RCC 7860 (cell line): ENCODE data around the gene DNM2.
A peak's percentile ranks its signal among the peaks of the same experiment; 100 is the strongest.
"Not testable (repeated sequence)": the region's sequence is repeated elsewhere in the genome, so short reads cannot be mapped to it uniquely, and the experiment has no call there.

Source experiments
- DNase-seq: peaks from one replicate; pipeline ENCODE4 v3.0.0-alpha.2; 2015; ENCODE audit warnings: low spot score
- FAIRE-seq: peaks from 2 replicates; lab custom pipeline; 2012; peaks lifted over from hg19 to GRCh38; lab: Jason Lieb, UNC

The DNM2 gene

DNA sequence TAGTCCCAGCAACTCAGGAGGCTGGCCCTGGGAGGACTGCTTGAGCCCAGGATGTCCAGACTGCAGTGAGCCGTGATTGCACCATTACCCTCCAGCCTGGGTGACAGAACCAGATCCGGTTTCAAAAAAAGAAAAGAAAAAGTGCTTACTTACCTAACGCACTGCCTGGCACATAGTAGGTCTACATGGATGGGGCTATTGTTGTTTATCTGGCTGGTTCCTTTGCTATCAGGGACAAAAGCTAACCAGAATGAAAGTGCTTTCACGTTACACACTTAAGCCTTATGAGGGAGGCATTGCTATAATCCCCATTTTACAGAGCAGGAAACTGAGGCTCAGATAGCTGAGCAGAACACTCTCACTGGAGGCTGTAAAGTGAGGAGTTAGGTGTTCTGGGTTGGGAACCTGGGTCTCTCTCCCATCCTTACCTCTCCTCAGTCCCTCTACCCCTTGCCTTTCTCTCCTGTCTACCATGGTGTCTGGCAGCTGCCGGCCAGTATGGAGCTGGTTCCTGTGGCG is 2.8 kb downstream of the DNM2 start:
- no peak for FAIRE-seq
- DNase-seq: no peak

DNA sequence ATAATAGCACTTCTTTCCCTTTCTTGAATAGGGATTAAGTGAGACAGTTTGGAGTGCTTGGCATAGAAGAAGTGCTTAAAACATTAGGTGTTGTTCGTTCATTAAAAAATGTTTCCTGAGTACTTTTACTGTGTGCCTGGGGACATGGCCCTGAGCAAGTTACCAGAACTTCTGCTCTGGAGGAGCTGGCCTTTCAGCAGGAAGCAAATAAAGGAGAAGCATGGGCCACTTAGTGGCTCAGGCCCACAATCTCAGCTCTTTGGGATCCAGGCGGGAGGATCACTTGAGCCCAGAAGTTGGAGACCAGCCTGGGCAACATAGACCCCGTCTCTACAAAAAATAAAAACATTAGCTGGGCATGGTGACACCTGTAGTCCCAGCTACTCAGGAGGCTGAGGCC is 5.7 kb downstream of the DNM2 start:
- DNase-seq (no peak), FAIRE-seq (no peak)

DNA sequence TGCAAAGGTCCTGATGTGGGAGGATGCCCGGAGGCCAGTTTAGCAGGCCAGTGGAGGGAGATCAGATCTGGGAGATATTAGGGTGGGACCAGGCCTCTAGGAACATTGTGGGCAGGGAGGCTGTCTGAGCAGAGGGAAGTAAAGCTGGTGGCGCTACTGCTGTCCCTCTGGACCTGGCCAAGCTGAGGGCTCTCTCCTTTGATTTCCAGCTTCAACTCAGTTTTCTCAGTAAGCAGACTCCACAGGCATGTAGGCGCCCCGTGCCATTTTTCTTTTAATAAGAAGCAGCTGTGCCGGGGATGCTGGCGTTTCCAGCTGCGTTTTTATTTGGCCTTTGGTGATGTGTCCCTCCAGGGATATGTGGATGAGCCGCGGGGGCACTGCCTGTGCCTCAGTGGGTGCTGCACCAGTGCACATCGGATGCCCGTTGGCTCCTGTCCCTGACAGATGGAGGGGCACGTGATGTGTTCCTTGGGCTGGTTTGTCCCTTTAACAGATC is 6.7 kb downstream of the DNM2 start:
- DNase-seq: no peak
- no peak for FAIRE-seq

DNA sequence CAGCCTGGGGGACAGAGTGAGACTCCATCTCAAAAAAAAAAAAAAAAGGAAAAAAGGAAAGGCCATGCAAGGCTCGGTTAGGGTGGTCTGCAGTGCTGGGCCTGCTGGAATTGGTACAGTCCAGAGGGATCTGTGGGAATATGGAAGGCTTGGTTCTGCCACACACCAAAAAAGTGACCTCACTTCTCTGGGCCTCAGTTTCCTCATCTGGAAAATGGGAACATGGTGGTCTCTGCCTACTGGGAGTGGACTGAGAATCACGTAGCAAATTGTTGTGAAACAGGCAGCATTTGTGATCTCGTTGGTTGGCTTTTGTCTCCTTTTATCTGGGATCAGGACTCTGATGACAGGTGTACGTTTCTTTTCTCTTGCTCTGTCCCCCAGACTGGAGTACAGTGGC is 7.5 kb downstream of the DNM2 start:
- DNase-seq (no peak), FAIRE-seq (no peak)

DNA sequence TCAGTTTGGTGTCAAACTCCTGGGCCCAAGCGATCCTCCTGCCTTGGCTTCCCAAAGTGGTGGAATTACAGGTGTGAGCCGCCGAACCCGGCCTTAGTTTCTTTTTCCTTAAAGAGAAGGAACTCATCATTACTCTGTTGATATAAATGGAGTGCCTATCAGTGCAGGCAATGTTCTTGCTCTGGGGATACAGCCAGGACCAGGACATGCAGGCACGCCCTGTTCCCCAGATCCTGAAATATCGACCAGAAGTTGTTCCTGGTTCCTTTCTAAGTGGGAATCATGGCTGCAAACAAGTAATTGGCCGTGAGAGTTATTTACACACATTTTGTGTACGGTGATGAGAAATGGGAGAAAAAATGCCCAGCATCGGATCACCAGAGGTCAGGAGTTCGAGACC is 8.4 kb downstream of the DNM2 start:
- FAIRE-seq (no peak), DNase-seq (no peak)

DNA sequence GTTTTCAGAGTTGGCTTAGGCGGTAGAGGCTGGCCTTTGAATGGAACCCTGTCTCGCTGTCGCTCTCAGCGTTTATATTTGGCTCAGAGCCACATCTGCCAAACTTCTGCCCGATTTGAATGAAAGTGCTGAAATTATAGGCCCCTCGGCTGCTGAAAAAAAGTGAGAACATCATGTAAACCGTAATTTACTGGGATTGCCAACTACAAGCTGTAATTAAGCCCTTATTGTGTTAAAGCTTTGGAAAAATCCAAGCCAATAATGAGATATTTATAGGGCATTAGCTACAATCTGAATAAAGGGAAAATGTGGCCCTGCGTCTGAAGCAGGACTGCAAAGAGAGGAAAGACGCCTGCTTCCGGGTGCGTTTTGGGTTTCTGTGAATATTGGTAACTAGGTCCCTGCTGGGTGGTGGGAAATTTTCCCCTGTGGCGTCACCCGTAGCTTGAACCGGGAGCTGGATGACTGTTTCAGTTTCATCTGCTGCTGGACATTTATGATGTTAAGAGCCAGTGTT is 9.9 kb downstream of the DNM2 start:
- FAIRE-seq (no peak), DNase-seq (no peak)

DNA sequence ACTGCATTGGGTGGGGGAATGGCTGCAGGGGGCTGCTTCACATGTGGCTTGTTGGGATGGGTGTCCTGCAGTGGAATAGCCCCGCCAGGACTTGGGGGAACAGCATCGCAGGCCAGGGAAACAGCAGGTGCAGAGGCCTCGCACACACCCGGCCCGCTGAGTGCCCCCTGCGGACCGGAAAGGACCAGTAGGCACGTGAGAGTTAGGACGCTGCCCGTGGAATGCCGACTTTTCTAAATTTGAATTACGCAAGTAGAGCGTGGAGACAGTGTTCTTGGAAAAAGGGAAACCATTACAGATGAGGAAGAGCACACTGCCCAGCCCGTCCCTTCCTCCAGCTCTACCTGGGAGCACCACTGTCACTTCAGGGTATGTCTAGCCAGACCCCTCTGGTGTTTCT is 11.5 kb downstream of the DNM2 start:
- FAIRE-seq (no peak), DNase-seq (no peak)

DNA sequence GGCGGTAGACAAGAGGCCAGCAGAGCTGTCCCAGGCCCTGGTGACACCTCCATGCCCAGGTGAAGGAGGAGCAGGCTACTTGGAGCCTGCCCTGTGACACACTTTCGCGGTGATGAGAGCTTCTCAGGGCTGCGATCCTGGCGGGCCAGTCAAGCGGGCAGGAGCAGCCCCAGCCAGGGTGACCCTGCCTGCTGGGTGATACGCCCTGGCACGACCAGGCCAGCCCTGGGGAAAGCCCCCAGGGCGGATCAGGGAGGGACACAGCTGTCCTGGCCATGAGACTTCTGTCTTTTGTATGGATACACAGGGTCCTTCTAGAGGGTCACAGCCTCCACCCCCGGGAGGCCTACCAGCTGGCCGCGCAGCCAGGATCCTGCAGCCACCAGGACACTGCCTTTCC is 13.1 kb downstream of the DNM2 start:
- FAIRE-seq (no peak), DNase-seq (peak; percentile 48)

DNA sequence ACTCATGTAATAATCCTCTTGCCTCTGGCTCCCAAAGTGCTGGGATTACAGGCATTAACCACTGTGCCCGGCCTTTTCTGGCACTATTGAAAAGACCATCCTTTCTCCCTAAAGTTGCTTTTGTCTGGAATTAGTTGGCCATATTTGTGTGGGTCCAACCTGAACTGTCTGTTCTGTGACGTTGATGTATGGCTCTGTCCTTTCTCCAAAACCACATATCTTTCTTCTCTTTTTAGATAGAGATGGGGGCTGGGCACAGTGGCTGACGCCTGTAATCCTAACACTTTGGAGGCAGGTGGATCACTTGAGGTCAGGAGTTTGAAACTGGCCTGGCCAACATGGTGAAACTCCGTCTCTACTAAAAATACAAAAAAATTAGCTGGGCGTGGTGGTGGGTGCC is 17.9 kb downstream of the DNM2 start:
- FAIRE-seq (no peak), DNase-seq (no peak)

DNA sequence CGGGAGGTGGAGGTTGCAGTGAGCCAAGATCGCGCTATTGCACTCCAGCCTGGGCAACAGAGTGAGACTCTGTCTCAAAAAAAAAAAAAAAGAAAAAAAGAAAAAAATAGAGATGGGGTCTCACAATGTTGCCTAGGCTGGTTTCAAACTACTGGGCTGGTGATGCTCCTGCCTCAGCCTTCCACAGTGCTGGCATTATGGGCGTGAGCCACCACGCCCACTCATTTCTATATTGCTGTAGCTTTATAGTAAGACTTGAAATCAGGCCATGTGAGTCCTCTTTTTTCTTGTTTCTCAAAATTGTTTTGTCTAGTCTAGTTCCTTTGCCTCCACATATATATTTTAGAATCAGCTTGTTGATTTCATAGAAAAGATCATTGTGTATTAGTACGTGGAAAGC is 18.3 kb downstream of the DNM2 start:
- no peak for DNase-seq

DNA sequence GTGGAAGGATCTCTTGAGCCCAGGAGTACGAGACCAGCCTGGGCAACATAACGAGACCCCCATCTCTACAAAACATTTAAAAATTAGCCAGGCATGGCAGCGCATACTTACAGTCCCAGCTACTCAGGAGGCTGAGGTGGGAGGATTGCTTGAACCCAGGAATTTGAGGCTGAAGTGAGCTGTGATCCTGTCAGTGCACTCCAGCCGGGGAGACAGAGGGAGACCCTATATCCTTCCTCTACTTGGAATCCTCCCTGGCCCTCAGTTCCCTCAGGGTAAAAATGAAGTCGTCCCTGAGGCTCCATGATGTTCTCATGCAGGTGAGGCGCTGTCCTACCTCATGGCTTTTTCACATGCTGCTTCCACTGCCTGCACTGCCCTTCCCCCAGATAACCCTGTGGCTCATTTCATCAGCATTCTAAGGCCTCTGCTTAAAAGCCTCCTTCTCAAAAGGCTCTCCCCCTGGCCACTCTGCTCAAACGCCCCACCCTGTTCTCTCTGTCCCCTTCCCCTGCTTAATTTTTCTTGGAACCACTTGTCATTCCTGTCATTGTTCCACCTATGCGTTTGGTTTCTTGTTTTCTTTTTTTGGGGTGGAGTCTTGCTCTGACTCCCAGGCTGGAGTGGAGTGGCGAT is 19.2 kb downstream of the DNM2 start:
- FAIRE-seq: no peak
- DNase-seq: no peak

More for the DNA sequence above, 18.3 kb downstream of the DNM2 start:
- FAIRE-seq: no peak

DNA sequence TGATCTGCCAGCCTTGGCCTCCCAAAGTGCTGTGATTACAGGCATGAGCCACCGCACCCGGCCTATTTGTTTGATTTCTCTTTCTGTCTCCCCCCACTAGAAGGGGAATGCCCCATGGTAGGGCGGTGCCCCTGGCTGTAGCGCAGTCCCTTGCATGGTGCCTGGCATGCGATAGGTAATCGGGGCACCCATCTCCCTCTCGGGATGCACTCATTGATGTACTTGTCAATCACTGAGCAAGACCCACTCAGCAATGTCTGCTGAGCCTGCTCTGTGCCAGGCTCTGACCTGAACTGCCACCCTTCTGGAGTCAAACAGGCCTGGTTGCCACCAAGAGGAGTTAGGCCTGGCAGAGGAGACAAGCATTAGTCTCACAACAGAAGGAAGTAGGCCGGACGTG is 19.8 kb downstream of the DNM2 start:
- no peak for DNase-seq
- no peak for FAIRE-seq

DNA sequence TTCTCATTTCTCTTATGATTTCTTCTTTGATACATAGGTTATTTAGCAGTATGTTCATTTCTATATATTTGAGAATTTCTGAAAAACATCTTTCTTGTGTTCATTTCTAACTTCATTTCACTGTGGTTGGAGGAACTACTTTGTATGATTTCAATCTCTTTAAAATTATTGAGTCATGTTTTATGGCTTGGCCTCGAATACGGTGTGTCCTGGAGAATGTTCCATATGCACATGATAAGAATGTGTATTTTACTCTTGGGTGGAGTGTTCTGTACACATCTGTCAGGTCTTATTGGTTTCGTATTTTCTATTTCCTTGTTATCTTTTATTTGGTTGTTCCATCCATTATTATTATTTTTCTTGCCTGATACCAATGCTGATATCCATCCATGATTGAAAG is 22.9 kb downstream of the DNM2 start:
- DNase-seq: no peak
- no peak for FAIRE-seq

DNA sequence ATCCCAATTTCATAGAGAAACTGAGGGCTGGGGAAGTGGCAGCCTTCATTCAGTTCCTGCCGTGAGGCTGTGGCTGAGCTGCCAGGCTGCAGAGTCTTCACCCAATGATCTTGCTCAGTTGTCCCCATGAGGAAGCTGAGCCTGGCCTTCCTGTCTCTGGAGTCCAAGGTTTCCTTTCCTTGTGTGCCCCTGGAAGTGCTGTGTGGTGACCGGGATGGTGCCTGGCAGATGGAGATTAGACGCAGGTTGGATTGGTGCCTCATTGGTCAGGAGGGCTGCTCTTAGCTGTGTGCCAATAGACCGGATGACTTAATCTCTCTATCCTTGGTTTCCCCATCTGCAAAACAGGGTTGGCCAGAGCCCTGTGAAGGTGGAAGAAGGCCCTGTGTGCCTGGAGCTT is 24.6 kb downstream of the DNM2 start:
- no peak for DNase-seq
- no peak for FAIRE-seq

DNA sequence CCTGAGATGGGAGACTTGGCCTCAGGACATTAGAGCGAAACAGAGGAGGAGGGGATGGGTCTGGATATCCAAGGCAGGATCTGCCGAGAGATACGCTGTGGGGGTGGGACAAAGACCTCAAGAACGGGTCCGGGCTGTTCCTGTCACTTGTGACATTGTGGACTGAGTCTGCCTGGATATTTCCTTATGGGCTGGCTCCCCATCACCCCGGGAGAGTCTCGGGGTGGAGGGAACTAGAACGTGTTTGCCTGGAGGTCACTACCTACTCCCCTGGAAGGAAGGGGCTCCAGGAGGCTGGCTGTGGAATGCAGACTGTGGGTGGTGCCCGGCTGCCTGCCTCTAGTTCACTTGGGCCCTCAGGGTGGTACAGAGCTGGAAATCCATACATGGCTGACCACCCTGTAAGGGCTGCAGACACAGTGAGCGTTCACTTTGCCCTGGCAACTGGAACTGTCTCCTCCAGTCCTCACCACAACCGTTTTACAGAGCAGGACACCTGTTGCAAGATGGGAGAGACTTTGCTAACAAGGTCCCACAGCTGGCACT is 26.4 kb downstream of the DNM2 start:
- FAIRE-seq: no peak
- DNase-seq: no peak

DNA sequence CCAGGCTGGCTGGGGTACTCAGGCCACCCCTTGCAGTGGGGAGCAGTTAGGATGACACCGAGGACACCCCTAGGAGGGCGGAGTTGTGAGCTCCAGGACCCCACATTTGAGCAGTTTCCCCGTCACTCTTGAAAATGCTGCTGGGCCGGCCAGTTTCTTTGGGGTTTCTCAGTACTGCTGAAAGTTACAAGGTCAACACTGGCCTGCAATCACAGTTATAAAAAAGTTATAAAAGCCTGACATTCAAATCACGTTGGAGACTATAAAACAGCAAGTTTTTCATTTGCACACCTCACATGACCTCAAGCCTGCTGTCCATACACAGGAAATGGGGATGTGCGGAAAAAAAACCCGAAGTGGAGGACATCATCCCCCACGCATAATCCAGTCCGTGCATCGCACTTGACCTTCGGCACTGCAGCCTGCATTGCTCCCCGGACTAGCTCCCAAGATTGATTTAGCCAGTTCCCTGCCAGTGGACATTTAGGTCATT is 27.0 kb downstream of the DNM2 start:
- DNase-seq (no peak), FAIRE-seq (no peak)

DNA sequence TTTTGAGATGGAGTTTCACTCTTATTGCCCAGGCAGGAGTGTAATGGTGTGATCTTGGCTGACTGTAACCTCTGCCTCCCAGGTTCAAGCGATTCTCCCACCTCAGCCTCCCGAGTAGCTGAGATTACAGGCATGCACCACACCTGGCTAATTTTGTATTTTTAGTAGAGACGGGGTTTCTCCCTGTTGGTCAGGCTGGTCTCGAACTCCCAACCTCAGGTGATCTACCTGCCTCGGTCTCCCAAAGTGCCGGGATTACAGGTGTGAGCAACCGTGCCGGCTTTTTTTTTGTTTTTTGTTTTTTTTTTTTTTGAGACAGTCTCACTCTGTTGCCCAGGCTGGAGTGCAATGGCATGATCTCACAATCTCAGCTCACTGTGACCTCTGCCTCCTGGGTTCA is 28.6 kb downstream of the DNM2 start:
- FAIRE-seq, DNase-seq: not testable (repeated sequence)

DNA sequence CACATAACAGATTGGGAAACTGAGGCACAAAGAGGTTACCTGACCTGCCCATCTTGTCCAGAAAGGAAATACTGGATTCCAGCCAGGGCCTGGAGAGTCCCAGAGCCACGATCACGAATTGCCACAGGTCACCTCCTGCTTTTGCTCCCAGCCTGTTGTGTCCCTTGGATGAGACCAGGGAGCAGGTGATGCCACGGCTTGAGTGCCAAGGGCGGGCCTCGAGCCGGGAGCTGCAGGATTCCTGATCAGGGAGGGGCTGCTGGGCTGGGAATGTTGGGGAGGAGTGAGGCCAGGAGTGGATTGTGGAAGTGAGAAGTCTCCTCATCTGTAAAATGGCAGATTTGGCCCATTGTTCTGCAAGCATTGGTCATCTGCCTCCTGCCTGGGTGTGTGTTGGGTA is 29.4 kb downstream of the DNM2 start:
- FAIRE-seq (no peak), DNase-seq (no peak)

DNA sequence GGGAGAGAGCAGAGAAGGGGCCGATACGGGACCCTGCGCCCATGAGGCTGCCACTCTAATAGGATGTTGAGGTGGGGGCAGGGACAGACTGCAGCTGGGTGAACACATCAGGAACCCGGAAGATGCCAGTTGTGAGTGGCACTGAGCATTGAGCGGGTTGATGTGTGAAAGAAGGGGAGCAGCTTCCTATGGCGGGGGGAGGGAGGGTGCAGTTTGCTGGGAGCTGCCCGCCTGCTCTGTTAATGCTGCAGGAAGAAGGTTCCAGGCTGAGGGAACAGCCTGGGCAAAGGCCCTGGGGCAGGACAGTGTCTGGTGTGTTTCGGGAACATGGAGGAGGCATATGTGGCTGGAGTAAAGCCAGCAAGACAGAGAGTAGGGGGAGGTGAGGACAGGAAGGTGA is 29.8 kb downstream of the DNM2 start:
- FAIRE-seq: no peak
- no peak for DNase-seq

DNA sequence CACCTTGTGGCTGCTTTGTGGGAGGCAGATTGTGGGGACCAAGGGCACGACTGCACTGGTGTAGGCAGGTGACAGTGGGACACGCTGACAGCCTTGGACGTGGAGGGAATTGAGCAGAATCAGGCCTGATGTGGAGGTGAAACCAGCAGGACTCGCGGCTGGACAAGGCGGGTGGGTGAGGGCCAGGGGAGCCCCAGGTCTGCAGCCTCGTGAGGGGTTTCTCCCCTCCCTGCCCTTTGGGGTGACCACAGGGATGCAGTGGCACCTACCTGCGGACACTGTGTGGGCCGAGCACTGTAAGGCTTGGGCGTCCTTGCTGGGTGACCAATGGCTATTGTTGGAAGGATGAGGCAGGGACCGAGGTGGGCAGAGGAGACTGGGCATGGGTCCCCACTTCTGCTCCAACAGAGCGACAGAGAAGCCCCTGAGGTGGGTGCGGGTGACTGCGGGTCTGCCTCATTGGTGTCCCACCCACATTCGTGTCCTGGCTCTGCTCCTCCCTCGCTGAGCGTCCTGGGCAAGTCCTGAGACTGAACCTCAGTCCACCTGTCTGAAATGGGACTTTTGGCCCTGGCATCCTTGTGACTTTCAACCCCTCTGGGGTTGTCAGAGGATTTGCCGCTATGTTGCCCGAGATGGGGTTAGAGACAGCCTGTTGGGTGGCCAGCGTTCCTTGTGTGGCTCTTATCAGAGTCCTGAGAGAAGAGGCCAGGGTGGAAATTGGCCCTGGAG is 30.5 kb downstream of the DNM2 start:
- FAIRE-seq (no peak), DNase-seq (no peak)

DNA sequence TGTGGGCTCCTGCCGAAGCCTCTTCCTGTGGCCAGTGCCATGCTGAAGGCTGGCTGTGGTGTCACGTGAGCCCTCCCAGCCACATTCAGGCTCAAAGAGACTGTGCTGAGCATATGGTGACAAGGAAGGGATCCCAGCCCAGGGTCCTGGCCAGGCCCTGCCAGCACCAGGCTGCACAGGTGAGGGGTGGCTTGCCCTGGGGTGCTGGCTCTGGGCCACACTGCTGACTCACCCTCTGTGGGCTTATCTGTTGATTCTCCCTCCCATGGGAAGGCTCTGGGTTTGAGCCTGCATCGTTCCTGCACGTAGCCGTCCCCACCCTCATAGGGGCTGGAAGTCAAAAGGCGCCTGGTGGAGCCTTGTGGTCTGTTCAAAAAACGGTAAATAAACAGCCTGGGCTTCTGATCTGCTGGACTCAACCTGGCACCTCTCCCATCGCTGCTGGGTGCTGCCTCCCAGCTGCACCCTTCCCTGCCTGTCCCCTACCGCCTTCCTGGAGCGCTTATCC is 31.1 kb downstream of the DNM2 start:
- FAIRE-seq (peak; percentile 93), DNase-seq (peak; percentile 92)
